Measurements from ENCODE around the gene NXPE4.
"Not testable (repeated sequence)": the region's sequence is repeated elsewhere in the genome, so short reads cannot be mapped to it uniquely, and the experiment has no call there.

Gene NXPE4

GRCh38 chr11:114610550-114610949 is 15.0 kb upstream of the NXPE4 start:
- DNase-seq: no peak

DNA sequence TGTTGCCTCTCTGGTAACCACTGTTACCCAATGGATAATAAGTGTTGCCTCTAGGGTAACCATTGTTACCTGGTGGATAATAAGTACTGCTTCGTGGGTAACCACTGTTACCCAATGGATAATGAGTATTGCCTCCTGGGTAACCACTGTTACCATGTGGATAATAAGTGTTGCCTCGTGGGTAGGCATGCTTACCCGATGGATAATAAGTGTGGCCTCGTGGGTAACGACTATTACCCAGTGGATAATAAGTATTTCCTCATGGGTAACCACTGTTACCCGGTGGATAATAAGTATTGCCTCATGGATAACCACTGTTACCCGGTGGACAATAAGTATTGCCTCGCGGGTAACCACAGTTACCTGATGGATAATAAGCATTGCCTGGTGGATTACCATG is 13.8 kb upstream of the NXPE4 start:
- DNase-seq: no peak

DNA sequence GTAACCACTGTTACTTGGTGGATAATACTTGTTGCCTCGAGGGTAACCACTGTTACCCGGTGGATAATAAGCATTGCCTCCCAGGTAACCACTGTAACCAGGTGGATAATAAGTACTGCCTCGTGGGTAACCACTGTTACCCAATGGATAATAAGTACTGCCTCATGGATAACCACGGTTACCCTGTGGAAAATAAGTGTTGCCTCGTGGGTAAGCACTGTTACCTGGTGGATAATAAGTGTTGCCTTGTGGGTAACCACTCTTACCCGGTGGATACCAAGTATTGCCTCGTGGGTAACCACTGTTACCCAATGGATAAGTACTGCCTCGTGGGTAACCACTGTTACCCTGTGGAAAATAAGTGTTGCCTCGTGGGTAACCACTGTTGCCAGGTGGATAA is 13.0 kb upstream of the NXPE4 start:
- not testable (repeated sequence) for DNase-seq

GRCh38 chr11:114607753-114608459 is 12.3 kb upstream of the NXPE4 start:
- no peak for DNase-seq

- DNase-seq: not testable (repeated sequence)
Observed at GRCh38 chr11:114606802-114607075, 11.2 kb upstream of the NXPE4 start.

GRCh38 chr11:114606003-114606801 is 10.6 kb upstream of the NXPE4 start:
- DNase-seq: no peak

- DNase-seq: no peak
Observed at GRCh38 chr11:114605370-114605769, 9.8 kb upstream of the NXPE4 start.

- DNase-seq: no peak
Observed at GRCh38 chr11:114604886-114605285, 9.3 kb upstream of the NXPE4 start.

DNA sequence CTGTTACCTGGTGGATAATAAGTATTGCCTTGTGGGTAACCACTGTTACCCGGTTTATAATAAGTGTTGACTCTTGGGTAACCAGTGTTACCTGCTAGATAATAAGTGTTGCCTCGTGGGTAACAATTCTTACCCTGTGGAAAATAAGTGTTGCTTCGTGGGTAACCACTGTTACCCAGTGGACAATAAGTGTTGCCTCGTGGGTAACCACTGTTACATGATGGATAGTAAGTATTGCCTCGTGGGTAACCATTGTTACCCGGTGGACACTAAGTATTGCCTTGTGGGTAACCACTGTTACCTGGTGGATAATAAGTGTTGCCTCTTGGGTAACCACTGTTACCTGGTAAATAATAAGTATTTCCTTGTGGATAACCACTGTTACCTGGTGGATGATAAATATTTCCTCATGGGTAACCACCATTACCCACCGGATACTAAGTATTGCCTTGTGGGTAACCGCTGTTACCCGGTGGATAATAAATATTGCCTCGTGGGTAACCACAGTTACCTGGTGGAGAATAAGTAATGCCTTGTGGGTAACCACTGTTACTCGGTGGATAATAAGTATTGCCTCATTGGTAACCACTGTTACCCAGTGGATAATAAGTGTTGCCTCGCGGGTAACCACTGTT is 8.7 kb upstream of the NXPE4 start:
- DNase-seq: no peak

GRCh38 chr11:114603151-114603550 is 7.6 kb upstream of the NXPE4 start:
- not testable (repeated sequence) for DNase-seq

DNA sequence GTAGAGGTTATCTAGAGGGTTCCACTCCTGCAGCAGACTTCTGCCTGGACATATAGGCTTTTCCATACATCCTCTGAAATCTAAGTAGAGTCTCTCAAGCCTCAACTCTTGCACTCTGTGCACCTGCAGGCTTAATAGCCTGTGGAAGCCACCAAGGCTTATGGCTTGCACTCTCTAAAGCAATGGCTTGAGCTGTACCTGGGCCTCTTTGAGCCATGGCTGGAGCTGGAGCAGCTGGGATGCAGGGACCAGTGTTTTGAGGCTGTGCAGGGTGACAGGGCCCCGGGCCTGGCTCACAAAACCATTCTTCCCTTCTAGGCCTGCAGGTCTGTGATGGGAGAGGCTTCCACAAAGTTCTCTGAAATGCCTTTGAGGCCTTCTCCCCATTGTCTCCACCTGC is 2.9 kb upstream of the NXPE4 start:
- no peak for DNase-seq

- DNase-seq: no peak
Observed at GRCh38 chr11:114596175-114596919, 761 bp upstream of the NXPE4 start.

DNA sequence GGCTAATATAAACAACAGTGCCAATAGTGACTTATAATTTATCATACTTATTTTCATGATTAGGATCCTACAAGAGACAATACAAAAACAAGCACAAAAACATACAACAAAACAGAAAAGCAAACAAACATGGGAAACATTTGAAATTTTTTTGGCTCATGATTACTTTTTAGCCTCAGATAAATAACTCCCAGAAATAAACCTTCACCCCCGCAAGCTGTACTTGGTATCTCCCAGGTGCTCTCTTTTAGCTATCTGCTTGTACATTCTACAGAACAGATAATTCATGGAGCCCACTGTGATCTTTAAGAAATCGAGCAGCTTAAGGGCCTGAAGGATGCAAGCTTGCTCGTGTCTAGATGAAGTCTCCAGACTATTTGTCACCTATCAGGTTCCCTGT is 883 bp downstream of the NXPE4 start:
- no peak for DNase-seq

DNA sequence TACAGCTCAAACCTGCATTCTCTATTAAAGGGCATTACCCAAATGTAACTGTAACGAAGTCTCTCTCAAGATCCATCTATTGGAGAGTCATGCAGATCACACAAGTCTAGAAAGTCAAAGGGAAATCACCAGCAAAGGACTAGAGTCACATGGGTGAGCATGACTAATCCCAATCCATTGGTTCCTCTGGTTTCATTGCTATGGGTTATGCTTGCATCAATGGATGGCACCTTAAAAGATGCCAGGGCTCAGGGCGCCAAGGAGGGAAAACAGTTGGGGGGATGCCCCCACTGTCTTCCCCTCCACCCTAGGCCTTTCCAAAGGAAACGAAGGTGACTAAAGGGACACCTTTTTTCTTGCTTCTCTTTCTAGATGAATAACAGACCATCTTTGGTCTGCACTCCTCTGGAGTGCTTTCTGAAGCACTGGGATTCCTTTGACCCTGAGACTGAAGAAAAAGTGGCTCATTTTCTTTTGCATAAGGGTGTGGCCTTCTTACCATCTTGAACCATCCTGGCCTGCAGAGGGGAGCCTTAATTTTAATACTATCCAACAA is 8.1 kb downstream of the NXPE4 start:
- DNase-seq: no peak

GRCh38 chr11:114586797-114587196 is 8.8 kb downstream of the NXPE4 start:
- DNase-seq: no peak

GRCh38 chr11:114571712-114572111 is 23.9 kb downstream of the NXPE4 start:
- DNase-seq: no peak

DNA sequence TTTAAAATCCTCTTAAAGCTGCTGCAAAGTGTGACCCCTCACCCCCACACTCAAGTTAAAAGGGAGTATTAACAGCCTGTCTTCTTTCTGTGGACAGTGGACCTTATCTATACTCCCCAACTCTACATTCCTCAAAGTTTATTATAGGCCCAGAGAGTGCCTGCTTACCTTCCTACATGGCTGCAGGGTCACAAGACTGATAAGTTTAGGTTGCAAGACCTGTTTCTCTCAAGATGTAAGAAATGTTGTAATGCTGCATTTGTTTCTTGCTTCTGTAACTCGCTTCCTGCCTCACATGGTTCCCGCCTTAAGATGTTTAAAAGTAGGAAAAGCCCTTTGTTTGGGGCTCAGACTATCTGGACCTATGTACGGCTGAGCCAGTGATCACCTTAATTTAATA is 25.8 kb downstream of the NXPE4 start:
- no peak for DNase-seq

GRCh38 chr11:114566276-114566675 is 29.3 kb downstream of the NXPE4 start:
- DNase-seq: no peak

GRCh38 chr11:114564831-114565230 is 30.8 kb downstream of the NXPE4 start:
- no peak for DNase-seq

GRCh38 chr11:114563077-114563476 is 32.5 kb downstream of the NXPE4 start:
- DNase-seq: no peak

DNA sequence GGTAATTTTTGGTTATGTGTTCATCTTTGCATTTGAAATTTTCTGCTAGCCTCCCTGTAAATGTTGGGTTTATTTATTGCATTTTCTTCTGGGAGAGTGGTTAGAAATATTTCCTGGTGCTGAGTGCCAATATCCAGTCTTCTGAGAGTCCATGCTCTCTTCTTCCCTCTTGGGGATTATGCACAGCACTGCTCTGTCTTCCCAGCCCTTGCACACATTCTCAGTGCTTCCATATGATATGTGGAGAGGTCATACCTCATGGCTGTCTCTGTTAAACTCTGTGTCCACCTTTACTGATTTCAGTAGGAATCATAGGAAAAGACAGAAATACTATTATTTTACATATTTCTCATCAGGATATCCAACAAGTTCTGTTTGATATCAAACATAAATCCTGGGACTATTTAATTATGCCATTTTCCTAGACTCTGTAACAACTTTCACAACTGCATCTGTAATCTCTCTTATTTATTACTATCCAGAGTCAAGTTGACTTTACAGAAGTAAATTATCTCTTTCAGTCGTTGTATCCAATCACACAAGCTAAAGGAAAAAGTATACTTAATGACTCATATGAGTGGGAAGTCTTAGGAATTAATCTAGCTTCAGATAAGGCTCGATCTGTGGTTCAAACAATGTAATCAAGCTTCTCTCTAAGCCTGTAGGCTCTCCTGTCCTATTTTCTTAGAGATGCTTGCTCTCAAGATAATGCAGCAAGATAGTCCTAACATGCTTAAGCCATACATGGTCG is 33.2 kb downstream of the NXPE4 start:
- no peak for DNase-seq
